ENCODE data around the gene EPS8L1.
A peak's percentile ranks its signal among the peaks of the same experiment; 100 is the strongest.
"Not testable (repeated sequence)": the region's sequence is repeated elsewhere in the genome, so short reads cannot be mapped to it uniquely, and the experiment has no call there.

EPS8L1 gene

DNA sequence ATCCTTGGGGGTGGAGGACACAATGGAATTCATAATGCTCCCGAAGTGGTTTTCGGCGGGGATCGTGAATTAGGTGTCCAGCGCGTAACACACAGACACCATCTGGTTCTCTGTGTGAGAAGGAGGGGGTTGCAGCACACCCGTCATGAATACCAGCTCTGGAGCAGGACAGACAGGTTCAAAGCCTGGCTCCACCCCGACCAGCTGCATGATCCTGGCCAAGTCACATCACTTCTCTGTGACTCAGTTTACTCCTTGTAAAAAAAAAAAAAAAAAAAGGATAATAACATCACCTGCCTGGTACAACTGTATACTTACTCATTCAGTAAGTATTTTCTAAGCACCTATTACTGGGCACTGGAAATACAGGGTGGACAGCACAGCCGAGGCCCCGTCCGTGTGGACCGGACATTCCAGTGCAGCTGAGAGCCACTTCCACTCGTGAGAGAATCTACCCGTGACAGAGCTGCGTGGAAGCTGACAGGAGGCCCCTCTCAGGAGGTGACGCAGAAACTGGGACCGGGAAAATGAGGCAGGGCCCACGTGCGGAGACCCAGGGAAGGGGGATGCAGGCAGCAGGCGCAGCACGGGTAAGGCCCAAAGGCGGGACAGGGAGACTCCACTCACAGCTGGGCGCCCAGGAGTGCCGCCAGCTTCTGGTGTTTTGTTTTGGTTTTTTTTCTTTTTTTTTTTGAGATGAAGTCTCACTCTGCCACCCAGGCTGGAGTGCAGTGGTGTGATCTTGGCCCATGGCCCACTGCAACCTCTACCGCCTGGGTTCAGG is 24.7 kb upstream of the EPS8L1 start:
- no peak for DNase-seq (ENCODE audit: low read depth)

DNA sequence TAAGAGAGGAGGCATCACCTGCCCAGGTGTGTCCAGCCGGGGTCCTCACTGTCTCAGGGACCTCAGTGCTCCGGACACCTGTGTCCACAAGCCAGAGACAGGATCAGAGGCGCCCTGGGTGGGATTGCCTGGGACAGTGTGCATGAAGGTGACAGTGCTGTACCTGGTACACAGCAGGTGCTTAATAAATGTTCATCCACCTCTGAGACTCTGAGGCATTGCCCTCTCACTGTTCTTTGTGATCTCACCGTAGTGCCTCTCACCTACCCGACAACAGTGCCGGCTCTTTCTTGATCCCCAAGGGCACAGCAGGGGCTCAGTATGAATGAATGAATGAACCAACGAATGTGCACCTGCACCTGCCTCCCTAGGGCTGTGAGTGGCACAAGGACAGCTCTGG is 21.9 kb upstream of the EPS8L1 start:
- DNase-seq (ENCODE audit: low read depth): no peak

DNA sequence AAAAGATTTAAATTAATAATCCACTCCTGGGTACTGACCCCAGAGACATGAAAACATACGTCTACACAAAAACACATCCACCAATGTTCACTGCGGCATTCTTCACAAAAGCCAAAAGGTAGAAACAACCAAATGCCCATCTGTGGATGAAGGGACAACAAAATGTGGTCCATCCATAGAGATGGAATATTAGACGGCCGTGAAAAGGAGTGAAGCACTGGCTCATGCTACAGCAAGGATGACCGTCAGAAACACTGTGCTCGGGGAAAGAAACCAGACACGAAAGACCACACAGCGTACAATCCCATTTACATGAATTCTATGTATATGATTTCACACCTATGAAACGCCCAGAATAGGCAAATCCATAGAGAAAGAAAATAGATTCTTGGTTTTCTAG is 18.8 kb upstream of the EPS8L1 start:
- no peak for DNase-seq (ENCODE audit: low read depth)

DNA sequence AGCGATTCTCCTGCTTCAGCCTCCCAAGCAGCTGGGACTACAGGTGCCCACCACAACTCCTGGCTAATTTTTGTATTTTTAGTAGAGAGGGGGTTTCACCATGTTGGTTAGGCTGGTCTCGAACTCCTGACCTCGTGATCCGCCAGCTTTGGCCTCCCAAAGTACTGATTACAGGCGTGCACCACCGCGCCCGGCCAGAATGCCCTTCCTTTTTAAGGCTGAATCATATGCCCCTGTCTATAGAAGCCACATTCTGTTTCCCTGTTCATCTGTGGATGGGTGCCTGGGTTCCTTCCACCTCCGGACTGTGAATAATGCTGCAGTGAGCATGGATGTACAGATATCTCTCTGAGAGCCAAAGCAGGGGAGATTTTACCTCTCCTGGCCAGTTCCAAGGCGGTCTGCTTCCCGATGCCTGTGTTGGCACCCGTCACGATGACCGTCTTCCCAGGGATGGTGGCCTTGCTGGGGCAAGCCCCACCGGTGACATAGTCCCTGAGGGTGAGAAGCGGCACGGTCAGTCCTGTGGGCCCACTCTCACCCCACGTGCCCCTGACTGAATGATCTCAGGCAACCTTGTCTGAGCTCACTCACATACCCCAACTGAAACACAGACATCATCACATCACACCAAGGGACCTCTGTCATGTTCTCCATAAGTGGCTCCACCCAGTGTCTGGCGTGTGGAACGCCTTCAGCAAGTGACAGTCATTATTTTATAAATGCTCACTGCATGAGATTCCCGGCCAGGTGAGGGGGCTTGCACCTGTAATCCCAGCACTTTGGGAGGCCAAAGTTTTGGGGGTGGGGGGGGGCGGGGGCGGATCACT is 16.7 kb upstream of the EPS8L1 start:
- DNase-seq (ENCODE audit: low read depth): no peak

DNA sequence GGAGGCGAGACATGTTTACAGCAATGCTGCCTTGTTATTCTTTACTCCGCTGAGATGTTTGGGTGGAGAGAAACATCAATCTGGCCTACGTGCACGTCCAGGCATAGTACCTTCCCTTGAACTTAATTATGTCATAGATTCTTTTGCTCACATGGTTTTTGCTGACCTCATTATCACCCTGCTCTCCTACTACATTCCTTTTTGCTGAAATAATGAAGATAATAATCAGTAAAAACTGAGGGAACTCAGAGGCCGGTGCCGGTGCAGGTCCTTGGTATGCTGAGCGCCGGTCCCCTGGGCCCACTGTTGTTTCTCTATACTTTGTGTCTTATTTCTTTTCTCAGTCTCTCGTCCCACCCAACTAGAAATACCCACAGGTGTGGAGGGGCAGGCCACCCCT is 15.4 kb upstream of the EPS8L1 start:
- DNase-seq (ENCODE audit: low read depth): not testable (repeated sequence)

DNA sequence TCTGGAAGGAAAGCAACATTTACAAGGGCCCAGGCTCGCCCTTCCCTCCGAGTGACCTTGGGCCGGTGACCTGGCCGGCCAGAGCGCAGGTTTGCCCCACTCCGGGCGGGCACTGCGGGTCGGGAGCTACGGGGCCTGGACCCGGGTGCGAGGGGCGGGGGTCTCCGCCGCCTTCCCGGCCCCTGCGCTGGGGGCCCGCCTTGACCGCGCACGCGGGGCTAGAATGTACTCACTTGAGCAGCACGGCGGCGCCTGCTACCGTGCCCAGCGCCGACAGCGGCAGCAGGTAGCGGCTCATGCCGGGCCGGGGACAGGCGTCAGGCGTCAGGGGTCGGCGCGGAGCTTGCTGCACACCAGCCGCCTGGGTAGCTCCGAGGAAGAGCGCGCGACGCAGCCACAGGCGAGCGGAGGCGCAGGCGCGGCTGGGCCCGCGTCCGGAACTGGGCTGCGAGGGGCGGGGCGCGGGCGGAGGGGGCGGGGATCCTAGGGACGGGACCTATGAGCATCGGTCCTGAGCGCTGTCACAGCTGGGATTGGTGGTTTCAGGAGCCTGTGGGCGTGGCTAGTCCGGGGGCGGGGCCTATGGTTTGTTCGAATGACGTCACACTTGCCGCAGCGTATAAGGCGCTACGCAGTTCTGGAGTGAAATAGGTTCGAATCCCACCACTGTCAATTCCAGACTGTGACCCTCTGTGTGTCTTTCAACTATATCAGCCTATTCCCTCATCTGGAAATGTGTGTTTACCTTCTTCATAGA is 12.8 kb upstream of the EPS8L1 start, which contains the start of gene RDH13:
TSS of gene RDH13 (minus strand) at position 414 of the 757 bp plus-strand sequence. CDS start at position 298, 116 bp downstream.
- DNase-seq (ENCODE audit: low read depth): peak; percentile 81

DNA sequence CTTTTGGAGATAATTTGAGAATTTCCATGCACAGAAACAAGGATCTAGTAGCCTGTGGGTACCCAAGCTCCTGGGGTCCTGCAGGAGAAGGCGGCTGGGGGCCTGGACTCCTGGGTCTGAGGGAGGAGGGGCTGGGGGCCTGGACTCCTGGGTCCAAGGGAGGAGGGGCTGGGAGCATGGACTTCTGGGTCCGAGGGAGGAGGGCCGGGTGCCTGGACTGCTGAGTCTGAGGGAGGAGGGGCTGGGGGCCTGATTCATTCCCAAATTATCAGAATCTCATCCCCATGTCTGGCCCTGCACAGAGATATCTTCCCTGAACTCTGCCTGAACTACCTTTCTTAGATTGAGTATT is 12.2 kb upstream of the EPS8L1 start:
- no peak for DNase-seq (ENCODE audit: low read depth)

DNA sequence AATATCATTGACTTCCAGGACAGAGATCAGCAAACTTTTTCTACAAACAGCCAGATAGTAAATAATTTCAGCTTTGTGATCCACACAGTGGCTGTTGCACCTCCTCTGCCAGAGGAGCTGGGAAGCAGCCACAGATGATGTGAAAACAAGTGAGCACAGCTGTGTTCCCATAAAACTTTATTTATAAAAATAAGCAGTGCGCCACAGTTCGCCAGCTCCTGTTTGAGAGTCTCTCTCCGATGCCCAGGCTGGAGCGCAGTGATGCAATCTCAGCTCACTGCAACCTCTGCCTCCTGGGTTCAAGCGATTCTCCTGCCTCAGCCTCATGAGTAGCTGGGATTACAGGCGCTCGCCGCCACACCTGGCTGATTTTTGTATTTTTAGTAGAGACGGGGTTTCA is 10.2 kb upstream of the EPS8L1 start:
- DNase-seq (ENCODE audit: low read depth): not testable (repeated sequence)

DNA sequence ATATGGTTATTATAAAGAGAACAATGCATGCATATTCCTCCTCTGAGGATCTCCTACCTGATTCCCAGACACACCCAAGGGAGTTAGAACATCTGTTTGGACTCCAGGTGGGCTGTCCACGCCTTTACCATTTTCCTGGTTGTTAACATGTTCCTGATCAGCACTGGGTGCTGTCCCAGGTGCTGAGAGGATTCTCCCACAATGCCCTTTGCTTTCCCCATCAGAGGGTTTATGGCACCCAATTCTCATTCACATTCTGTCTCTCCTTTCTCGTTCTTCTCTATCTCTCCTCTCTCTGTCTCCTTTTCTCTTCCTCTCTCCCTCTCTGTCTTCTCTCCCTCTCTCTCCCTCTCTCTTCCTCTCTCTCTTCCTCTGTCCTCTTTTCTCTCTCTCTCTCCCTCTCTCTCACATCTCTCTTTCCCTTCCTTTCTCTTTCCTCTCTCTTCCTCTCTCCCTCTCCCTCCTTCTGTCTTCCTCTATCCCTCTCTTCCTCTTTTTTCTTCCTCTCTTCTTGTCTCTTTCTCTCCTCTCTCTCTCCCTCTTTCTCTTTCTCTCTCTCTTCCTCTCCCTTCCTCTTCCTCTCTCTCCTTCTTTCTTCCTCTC is 9.5 kb upstream of the EPS8L1 start:
- DNase-seq (ENCODE audit: low read depth): no peak

DNA sequence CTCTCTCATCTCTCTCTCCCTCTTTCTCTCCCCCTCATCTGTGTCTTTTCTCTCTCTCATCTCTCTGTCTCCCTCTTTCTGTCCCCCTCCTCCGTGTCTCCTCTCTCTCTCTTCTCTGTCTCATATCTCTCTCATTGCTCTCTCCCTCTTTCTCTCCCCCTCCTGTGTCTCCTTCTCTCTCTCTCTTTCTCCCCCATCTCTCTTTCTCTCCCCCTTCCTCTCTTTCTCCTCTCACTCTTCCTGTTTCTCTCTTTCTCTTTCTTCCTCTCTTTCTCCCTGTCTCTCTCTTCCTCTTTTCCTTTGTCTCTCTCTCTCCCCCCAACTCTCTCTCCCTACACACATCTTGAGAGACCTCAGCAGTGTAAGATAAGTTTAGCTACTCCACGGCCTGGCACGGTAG is 7.8 kb upstream of the EPS8L1 start:
- DNase-seq (ENCODE audit: low read depth): no peak

DNA sequence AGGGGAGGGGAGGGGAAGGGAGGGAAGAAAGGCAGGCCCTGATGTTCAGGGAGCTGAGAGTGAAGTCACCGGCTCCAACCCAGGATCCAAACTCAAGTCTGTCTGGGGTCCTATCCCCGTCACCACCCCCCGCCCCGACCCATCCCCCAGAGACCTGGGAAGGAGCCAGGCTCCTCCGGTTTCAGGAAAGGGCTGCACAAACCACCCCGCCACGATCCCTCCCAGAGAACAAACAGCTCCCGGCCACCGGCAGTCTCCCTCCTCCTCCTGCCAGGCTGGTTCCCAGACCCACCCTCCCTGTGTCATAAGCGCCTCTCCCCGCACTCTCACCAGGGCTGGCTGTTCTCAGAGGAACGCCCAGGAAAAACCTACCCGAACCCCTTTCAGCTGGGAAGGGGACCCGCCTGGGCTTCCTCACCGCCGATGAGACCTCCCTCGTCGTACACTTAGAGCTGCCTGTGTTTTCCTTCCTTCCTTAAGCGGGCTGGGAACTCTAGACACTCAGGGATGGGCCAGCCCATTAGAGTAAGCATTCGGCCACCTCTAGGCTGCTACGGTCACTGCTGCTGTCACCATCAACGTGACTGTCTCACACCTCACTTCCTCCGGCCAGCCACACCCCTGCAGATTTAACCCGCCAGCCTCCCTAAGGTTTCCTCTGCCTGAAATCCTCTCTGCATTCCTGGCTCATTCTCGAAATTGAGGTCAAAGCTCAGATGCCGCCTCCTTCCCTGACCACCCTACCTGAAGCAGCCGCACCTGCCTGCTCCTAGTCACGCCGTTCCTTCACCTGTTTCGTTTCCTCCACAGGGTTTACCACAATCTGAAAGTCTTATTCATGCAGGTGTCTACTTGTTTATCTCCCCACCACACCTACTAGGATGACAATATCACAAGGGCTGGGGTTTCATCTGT is 6.5 kb upstream of the EPS8L1 start:
- DNase-seq (ENCODE audit: low read depth): no peak

DNA sequence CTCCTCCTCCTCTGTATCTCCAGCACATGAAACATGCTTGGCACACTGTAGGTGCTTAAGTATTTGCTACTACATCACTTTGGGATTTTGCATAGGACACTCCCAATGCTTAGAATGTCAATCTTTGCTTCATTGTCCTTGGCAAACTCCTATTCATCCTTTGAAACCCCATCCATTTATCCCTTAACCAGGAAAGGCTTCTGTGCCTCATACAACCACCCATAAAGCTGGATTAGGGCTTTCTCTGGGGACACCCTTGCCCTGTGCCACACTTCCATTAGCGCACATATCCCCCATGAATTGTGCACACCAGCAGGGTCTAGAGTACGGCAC is 5.8 kb upstream of the EPS8L1 start:
- no peak for DNase-seq (ENCODE audit: low read depth)

DNA sequence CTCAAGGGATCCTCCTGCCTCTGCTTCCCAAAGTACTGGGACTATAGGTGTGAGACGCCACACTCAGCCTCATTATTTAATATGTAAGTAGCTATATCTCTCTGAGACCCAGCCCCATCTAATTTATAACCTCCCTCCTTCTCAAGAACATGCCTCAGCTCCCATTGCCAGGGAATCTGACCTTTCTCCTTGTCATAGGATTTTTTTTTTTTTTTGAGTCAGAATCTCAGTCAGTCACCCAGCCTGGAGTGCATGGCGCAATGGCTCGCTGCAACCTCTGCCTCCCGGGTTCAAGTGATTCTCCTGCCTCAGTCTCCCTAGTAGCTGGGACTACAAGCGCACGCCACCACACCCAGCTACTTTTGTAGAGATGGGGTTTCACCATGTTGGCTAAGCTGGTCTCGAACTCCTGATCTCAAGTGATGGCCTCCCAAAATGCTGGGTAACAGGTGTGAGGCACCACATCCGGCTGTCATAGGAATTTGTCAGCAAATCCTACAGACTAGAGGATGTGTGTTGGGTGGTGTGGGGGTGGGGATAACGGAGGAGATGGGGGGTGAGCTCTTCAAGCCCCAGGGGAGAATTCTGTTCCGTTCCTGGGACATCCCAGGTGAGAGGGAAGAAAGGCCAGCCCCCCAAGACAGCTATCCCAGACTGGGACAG is 5.1 kb upstream of the EPS8L1 start:
- DNase-seq (ENCODE audit: low read depth): no peak

DNA sequence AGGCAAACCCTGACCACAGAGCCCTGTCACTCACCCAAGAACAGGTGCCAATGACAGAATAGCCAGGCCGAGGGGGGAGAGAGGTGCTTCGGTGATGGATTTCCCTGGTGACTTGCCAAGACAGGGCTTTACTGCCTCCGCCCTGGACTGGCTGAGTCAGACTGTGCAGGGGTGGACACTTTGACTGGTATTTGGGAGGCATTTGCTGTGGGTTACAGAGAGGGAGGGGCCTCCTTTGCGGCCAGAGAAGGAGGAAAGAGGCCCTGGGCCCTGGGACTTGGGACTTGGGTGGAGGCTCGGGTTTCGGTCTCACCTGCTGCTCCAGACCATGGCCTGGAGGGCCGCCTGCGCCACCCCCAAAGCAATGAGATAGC is 4.6 kb upstream of the EPS8L1 start:
- peak; percentile 29 for DNase-seq (ENCODE audit: low read depth)

DNA sequence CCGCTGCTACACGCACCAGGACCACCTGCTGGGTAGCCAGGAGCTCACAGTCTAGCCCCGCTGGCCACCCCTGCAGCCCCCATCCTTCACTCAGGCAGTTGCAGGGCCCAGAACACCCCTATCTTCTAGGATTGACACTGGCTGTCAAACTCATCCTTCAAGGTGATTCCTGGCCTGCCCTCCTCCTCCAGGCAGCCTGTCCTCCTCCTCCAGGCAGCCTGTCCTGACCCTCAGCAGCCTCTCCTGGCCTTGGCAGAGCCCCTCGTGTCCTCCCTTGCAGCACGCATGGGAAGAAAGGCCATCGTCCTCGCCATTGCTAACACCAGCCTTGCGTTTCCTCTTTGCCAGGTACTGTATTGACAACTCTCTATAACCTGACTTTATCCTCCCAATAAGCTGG is 3.8 kb upstream of the EPS8L1 start:
- no peak for DNase-seq (ENCODE audit: low read depth)

DNA sequence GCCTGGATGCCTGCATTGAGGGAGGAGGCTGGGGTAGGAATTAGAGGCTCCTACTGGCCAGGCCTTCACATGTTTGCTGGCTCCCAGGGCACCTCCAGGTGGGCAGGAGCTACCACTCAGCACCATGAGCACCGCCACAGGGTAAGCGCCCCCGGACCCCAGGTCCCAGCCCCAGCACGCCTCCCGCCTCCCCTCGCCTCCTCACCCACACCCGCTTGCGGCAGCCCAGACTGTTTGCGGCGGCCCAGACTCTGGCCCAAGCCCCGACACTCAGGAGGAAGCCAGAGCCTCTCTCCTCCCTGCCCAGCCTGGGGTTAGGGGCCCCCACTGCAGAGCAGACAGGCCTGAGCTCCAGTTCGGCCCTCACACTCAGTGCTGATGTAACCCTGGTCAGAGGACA is 652 bp downstream of the EPS8L1 start:
- no peak for DNase-seq (ENCODE audit: low read depth)

DNA sequence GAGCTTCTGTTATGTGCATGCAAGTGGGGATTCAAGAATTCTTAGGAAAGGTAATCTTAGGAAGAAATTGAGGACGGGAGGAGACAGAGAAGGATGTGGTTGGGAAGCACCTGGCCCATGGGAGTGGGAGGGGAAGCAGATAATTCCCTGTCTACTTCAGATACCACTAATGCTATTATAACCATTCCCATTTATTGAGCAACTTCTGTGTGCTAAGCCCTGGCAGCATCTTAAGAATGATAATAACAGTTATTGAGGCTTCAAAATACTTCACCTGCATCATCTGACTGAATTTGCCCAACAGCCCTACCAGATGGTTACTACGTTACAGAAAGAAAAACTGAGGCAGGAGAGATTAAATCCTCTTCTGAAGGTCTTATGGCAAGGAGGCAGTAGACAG is 1.4 kb downstream of the EPS8L1 start:
- DNase-seq (ENCODE audit: low read depth): no peak

DNA sequence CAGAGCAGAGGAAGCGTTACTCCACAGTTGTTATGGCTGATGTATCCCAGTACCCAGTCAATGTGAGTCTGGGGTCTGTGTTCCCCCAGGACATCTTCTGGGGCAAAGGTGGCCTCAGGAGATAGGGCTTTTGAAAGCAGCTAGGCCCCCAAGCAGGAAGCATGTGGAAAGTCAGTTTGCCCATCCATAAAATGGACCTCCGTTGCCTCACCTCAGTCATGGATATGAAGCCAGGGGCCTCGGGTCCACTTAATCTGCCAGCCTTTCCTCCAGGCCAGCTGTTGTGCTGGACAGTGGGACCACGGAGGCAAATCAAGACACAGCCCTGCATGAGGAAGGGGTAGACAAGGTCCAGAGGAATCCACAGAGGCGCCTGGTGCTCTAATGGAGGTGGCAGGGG is 3.3 kb downstream of the EPS8L1 start:
- DNase-seq (ENCODE audit: low read depth): no peak

DNA sequence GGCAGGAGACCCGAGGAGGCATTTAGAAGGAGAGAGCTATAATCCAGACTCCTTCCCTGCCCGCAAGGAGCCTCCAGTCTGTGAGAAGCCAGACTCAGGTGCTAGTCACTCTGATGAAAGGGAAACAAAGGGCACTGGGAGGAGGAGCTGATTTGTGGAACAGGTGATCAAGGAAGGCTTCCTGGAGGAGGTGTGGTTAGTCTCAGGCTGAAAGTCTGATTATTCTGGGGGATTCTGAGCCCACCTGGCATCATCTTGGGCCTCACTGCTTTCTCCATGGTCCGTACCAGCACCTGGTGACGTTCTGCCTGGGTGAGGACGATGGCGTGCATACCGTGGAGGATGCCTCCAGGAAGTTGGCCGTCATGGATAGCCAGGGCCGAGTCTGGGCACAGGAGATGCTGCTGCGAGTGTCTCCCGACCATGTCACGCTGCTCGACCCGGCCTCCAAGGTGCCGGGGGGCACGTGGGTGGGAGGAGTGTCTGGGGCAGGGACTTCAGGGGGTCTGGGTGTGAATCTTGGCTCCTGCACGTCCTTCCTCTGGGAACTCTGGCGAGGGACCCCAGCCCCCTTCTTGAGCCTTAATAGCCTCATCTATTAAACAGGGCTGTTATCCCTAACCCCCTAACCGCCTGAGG is 3.9 kb downstream of the EPS8L1 start:
- DNase-seq (ENCODE audit: low read depth): no peak

Data from GM04504 (cell line).